Effector CD8-positive, alpha-beta T cell (primary cell): ENCODE measurements around the gene ABHD8.

Experiments used
- DNase-seq: peaks from one replicate; lab custom pipeline; 2025; lab: John Stamatoyannopoulos, UW

ABHD8 gene

GRCh38 chr19:17266026-17266425 is 37.2 kb downstream of the ABHD8 start:
- no peak for DNase-seq

GRCh38 chr19:17264641-17264979 is 38.6 kb downstream of the ABHD8 start, which contains the start of gene USHBP1:
Gene USHBP1, minus strand, starts transcription at chr19:17264745. Its CDS starts 446 bp downstream, at chr19:17264299.
- no peak for DNase-seq

- DNase-seq = no peak
Observed at GRCh38 chr19:17263712-17264640, 39.2 kb downstream of the ABHD8 start.

- no peak for DNase-seq
Observed at GRCh38 chr19:17262557-17262956, 40.7 kb downstream of the ABHD8 start.

GRCh38 chr19:17260842-17261325 is 42.3 kb downstream of the ABHD8 start:
- peak; percentile 82 for DNase-seq

- DNase-seq = no peak
Observed at GRCh38 chr19:17259934-17260333, 43.3 kb downstream of the ABHD8 start.

- no peak for DNase-seq
Observed at GRCh38 chr19:17259118-17259780, 44.0 kb downstream of the ABHD8 start.

GRCh38 chr19:17256130-17256529 is 47.1 kb downstream of the ABHD8 start:
- no peak for DNase-seq

- no peak for DNase-seq
Observed at GRCh38 chr19:17255150-17255621, 48.0 kb downstream of the ABHD8 start.

- DNase-seq = no peak
Observed at GRCh38 chr19:17254636-17255035, 48.6 kb downstream of the ABHD8 start.

GRCh38 chr19:17249887-17250548 is 53.2 kb downstream of the ABHD8 start:
- DNase-seq = no peak

GRCh38 chr19:17248011-17248776 is 55.0 kb downstream of the ABHD8 start:
- DNase-seq = no peak

GRCh38 chr19:17246681-17247425 is 56.4 kb downstream of the ABHD8 start:
- DNase-seq = no peak

- DNase-seq = no peak
Observed at GRCh38 chr19:17245535-17245984, 57.7 kb downstream of the ABHD8 start, which contains the start of gene NR2F6. Gene NR2F6, minus strand, starts transcription at chr19:17245919. Its CDS starts 699 bp downstream, at chr19:17245220.

GRCh38 chr19:17244618-17245534 is 58.3 kb downstream of the ABHD8 start:
- no peak for DNase-seq

GRCh38 chr19:17243830-17244617 is 59.2 kb downstream of the ABHD8 start:
- no peak for DNase-seq

GRCh38 chr19:17243211-17243829 is 59.9 kb downstream of the ABHD8 start:
- DNase-seq = no peak
